ENCODE measurements around the gene SCAF1.
A peak's percentile ranks its signal among the peaks of the same experiment; 100 is the strongest.

The SCAF1 gene

GRCh38 chr19:49666120-49666444 lies 24.1 kb downstream of the SCAF1 start:
- no peak for DNase-seq (ENCODE audit: low read depth in 2 of 2)

DNA sequence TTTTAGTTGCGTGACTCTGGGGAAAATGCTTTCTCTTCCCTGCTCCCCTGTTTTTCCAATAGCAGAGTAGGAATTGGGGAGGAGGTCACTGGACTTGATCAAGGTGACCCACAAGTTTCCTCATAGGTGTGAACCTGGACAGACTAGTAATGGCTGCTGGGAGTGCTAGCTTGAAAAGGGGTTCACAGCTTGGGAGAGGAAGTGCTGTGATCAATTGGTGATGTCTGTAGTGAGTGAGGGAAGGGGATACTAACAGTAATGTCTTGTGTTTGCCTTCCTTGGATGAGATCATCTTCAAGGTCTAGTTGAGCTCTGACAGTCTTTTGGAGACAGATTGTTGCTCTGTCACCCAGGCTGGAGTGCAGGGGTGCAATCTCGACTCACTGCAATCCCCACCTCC lies 25.5 kb downstream of the SCAF1 start:
- no peak for DNase-seq (ENCODE audit: low read depth in 2 of 2)

- DNase-seq (ENCODE audit: low read depth in 2 of 2) = no peak
Measured at GRCh38 chr19:49669516-49669915, 27.5 kb downstream of the SCAF1 start.

GRCh38 chr19:49672131-49672919 lies 30.3 kb downstream of the SCAF1 start:
- peak; percentile 59 to 64 for DNase-seq (ENCODE audit: low read depth in 2 of 2)

GRCh38 chr19:49676136-49676783 lies 34.3 kb downstream of the SCAF1 start:
- DNase-seq (ENCODE audit: low read depth in 2 of 2) = no peak

GRCh38 chr19:49676784-49677230 lies 34.8 kb downstream of the SCAF1 start:
- DNase-seq (ENCODE audit: low read depth in 2 of 2) = peak; percentile 95 to 98

- no peak for DNase-seq (ENCODE audit: low read depth in 2 of 2)
Measured at GRCh38 chr19:49677231-49677900, 35.4 kb downstream of the SCAF1 start, which contains the start of gene PRMT1. Gene PRMT1, plus strand, starts transcription at chr19:49677271. Its CDS starts 10 bp downstream, at chr19:49677281.

DNA sequence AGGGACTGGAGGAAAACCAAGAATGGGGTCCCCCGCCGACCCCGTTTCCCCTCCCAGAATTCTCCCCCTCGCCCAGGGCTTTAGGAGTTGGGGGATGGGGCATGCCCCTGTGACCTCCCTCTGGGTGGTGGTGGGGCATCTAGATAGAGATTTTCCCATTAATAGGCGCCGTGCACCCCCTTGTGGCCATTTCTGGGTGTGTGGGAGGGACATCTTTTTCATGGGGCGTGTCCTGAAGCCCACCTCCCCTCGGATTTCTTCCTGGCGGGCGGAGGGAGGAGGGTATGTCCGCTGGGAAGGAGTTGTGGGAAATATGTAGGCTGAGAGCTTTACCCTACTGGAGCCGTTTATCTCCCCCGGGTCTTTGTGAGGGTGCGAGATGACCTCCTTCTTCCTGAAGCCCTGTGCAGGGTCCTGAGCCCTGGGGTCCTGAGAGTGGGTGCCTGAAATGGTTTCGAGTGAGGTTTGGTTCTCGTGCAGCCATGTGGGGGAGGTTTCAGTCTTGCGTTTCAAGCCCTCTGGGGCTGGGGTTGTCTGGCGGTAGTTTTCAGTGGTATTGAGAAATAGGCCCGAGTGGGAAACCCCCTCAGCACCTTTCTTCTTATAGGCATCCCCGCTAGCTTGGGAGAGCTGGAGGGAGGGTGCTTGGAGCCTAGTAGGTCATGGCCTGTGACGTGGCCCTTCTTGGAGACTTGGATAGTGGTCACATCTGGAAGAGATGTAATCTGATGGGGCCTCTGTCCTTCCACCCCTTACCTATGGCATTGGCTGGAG lies 36.1 kb downstream of the SCAF1 start:
- peak; percentile 60 to 67 for DNase-seq (ENCODE audit: low read depth in 2 of 2)

DNA sequence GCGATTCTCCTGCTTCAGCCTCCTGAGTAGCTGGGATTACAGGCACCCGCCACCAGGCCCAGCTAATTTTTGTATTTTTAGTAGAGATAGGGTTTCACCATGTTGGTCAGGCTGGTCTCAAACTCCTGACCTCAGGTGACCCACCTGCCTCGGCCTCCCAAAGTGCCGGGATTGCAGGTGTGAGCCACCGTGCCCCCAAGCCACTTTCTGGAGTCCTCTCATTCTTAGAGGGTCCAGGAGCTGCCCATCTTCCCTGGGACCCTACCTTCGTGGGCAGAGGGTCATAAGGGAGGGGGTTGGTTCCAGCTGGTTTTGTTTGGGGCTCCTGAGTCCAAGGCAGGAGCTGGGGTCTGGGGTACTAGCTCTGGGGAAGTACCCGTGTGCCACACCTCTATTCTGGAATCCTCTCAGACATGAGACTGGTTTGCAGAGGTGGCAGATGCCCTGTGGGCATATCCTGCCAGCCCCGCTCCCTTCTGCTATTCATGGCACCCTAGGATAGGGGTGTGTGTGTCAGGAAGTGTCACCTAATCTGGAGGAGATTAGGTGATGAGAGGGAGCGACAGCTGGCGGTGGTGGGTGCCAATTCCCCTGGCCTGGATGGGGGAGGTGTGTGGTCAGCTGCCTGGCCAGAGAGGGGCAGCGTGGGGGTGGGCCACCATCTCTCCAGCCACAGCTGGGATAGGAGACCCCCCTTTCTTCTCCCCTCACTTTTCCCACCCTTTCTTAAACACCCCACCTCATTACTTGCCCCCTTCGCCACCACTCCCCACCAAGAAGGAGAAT lies 37.2 kb downstream of the SCAF1 start:
- no peak for DNase-seq (ENCODE audit: low read depth in 2 of 2)

DNA sequence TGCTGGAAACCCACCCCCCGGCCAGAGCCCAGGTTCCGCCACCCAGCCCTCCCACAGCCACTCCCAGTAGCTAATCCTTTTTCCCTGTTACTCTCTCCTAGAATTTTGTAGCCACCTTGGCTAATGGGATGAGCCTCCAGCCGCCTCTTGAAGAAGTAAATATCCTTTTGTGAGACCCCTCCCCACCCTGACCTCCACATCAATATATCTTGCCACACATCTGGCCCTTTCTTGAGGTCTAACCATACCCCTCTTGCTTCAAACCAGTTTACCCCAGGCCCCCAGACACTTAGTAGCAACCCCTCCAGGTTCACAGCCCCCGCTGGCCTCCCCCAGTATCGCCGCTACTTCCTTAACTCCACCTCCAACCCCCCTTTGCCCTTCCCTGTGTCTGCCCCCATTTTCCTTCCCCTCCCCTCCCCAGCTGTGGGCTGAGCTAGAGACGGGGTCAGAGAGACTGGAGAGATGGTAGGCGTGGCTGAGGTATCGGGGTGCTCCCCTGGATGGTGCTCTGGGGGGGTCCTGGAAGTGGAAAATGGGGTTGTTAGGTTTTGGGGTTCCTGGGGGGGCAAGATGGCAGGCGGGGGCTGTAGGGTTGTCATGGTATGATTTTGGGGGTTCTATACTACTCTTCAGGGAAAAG lies 37.9 kb downstream of the SCAF1 start:
- no peak for DNase-seq (ENCODE audit: low read depth in 2 of 2)

DNA sequence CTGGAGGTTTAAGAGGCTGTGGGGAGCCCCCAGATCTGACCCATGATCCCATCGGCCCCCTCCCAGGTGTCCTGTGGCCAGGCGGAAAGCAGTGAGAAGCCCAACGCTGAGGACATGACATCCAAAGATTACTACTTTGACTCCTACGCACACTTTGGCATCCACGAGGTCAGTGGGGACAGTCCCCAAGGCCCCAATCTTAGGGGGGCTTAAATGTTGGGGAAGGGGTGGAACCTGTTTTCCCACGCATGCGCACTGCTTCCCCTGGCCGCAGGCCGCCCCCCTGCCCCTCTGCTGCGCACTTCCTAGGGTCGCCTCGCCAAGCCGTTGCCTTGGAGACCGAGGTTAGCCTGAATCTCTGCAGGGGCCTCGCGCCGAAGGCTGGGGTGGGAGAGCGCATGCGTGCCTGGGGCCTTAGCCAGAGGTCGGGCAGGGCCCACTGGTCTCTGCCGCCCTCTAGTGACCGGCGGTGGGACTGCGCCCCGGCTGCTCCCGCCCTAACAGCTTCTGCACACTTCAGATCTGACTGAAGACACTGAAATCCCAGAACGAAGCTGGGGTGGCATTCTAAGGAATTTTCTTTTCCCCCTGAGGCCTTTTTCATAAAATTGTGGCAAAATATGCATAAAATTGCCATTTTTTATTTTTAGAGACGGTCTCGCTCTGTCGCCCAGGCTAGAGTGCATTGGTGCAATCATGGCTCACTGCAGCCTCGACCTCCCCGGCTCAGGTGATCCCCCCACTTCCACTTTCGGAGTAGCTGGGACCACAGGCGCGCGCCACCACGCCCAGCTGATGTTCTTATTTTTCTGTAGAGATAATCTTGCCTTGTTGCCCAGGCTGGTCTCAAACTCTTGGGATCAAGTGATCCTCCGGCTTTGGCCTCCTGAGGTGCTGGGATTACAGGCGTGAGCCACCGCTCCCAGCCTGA lies 38.7 kb downstream of the SCAF1 start:
- peak; percentile 79 to 89 for DNase-seq (ENCODE audit: low read depth in 2 of 2)

- DNase-seq (ENCODE audit: low read depth in 2 of 2) = no peak
Measured at GRCh38 chr19:49681830-49682229, 39.8 kb downstream of the SCAF1 start.

DNA sequence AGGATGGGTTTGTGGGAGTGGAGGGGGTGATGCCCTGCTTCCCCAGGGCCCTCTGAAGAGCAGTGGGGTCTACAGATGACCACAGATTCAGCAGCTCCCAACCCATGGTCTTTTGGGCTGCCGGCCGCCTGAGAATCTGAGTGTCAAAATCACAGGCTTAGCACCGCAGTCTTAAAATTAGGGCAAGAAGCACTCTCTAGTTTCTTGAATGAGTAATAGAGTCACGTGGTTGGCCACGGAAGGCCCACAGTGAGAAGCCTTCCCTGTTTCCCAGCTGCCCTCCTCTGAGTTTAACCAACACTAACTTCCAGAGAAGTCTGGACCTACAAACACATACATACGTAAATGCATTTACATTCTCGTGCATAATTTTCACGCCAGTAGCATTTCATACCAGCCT lies 40.3 kb downstream of the SCAF1 start:
- DNase-seq (ENCODE audit: low read depth in 2 of 2) = no peak

DNA sequence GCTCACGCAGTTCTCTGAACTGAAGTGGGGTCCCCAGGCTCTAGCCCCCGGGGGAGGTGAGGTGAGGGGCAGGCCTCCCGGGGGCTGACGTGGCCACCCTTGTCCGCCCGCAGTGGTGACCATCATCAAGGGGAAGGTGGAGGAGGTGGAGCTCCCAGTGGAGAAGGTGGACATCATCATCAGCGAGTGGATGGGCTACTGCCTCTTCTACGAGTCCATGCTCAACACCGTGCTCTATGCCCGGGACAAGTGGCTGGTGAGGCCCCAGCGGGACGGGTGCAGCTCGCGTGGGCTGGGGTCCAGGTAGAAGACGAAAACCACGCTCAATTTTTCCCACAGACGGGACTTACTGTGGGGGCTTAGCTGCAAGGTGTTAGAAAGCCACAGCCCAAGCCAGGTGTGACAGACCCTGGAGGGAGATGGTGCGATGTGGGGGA lies 41.8 kb downstream of the SCAF1 start:
- no peak for DNase-seq (ENCODE audit: low read depth in 2 of 2)

- DNase-seq (ENCODE audit: low read depth in 2 of 2) = no peak
Measured at GRCh38 chr19:49684251-49684982, 42.4 kb downstream of the SCAF1 start.

- no peak for DNase-seq (ENCODE audit: low read depth in 2 of 2)
Measured at GRCh38 chr19:49684983-49685553, 43.1 kb downstream of the SCAF1 start.

- no peak for DNase-seq (ENCODE audit: low read depth in 2 of 2)
Measured at GRCh38 chr19:49685845-49686332, 43.9 kb downstream of the SCAF1 start.

GRCh38 chr19:49686503-49687088 lies 44.6 kb downstream of the SCAF1 start:
- no peak for DNase-seq (ENCODE audit: low read depth in 2 of 2)
